GM10847 (cell line): ENCODE results near the gene UBASH3B.

Experiments
- POLR2A ChIP-seq: IDR thresholded peaks from 2 replicates; pipeline ENCODE4 v1.6.1; 2011; ENCODE audit not compliant: insufficient read length; ENCODE audit errors: extremely low read depth

UBASH3B gene

DNA sequence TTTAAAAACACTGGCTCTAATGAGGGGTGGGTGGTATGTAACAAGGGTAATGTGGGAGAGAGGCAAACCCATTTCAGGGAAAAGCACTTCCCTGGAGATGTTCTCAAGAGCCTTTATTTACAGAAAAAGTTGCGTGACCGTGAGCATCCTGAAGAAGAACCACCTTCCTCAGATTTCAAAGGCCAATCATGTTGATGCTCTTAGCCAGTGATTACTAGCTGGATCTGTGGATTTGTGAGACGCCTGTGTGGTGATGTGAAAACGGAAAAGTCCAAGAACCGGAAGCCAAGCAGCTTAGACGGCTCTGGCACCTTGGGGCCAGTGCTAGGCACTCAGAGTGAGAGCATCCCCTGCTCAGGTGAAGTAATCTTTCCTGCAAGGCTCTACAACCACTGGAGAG, 12.6 kb upstream of the UBASH3B start:
- TF ChIP-seq POLR2A = no peak

GRCh38 chr11:122645847-122646246, 9.7 kb upstream of the UBASH3B start:
- TF ChIP-seq POLR2A = no peak

DNA sequence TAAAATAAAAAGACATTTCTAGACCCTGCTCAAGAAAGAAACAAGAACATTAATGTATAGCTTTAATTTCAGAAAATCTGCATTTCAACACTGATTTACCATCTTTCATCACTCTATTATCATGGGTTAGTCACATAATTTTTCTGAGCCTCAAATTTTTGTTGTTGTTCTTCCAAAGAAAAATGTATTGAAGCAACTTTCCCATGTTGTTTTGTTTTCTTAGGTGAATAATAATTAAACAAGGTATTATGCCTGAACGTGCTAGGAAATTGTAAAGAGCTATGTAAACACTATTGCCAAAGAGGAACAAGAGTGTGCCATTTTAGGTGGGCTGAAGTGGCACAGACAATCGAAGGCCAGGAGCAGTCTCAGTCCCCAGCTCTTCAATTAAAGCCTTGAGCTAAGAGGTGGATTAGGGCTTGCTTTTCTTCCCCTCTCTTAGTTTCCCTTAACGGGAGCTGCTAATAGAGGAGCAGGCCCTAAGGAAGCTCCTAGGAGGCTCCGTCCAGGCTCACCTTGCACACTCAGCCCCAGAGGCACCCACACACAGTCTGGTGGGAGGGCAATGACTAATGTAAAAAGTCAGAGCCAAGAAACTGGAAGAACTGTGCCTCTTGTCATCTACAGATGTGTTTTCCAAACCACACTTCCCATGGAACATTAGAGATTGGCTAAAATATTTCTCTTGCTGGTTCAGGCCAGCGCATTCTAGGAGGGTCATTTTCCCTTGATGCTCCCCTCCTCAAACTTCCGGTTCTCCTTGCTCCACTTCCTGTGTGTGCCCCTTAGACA, 8.8 kb upstream of the UBASH3B start:
- no peak for TF ChIP-seq POLR2A

GRCh38 chr11:122647736-122648275, 7.7 kb upstream of the UBASH3B start:
- TF ChIP-seq POLR2A = no peak

GRCh38 chr11:122649116-122649515, 6.4 kb upstream of the UBASH3B start:
- TF ChIP-seq POLR2A = no peak

DNA sequence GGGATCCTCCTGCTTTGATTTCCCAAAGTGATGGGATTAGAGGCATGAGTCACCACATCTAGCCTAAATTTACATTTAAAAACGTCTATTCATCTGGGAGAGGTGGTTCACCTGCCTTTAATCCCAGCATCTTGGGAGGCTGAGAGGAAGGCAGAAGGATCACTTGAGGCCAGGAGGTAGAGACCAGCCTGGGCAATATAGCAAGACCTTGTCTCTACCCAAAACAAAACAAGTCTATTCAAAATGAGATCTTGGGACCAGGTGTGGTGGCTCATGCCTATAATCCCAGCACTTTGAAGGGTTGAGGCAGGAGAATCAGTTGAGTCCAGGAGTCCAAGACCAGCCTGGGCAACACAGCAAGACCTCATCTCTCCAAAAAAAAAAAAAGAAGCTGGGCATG, 4.9 kb upstream of the UBASH3B start:
- TF ChIP-seq POLR2A = no peak

- no peak for TF ChIP-seq POLR2A
Measured at GRCh38 chr11:122652495-122652894, 3.0 kb upstream of the UBASH3B start.

GRCh38 chr11:122653916-122654585, 1.5 kb upstream of the UBASH3B start:
- no peak for TF ChIP-seq POLR2A

DNA sequence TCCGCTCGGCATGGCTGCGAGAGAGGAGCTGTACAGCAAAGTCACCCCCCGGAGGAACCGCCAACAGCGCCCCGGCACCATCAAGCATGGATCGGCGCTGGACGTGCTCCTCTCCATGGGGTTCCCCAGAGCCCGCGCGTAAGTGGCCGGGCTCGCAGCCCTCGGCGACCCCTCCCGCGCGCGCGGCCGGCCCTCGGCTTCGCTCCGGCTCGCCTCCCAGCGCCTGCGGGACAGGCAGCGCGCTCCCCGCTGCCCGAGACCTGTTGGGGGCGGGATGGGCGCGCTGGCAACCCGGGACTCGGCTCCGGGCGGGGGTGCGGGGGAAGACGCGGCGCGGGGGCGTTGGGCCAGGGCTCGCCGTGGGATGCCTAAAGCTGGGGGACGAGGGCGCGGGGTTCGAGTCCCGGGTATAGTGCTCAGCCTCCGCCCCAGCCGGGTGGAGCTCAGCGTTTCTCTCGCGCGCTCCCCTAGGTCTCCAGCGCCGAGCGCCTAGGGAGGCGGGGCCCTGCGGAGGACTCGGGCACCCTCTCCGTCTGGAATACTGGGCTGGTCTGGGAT, 630 bp downstream of the UBASH3B start:
- TF ChIP-seq POLR2A = no peak

DNA sequence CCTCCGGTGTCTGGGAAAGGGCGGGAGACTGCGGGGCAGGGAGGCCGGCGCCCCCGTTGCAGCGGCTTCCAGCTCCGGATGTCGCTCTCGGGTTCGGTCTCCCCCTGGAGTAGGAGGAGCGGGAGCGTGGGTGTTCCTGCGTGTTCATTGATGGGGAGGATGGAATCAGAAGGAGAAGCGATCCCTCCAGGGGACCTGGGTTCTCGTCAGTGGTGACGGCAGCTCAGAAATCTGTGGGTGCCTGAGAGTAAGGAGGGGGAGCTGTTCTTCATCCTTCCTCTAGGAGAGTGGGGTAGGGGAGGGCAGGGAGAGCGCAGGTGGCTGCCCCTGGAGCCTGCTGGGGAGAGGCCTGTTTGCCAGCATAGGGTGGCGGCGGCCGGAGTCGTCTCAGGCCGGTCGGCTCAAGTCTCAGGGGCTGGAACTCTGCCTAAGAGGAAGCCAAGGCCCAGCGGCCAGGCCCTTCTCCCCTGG, 1.1 kb downstream of the UBASH3B start:
- no peak for TF ChIP-seq POLR2A

- no peak for TF ChIP-seq POLR2A
Measured at GRCh38 chr11:122659676-122660554, 4.4 kb downstream of the UBASH3B start.

DNA sequence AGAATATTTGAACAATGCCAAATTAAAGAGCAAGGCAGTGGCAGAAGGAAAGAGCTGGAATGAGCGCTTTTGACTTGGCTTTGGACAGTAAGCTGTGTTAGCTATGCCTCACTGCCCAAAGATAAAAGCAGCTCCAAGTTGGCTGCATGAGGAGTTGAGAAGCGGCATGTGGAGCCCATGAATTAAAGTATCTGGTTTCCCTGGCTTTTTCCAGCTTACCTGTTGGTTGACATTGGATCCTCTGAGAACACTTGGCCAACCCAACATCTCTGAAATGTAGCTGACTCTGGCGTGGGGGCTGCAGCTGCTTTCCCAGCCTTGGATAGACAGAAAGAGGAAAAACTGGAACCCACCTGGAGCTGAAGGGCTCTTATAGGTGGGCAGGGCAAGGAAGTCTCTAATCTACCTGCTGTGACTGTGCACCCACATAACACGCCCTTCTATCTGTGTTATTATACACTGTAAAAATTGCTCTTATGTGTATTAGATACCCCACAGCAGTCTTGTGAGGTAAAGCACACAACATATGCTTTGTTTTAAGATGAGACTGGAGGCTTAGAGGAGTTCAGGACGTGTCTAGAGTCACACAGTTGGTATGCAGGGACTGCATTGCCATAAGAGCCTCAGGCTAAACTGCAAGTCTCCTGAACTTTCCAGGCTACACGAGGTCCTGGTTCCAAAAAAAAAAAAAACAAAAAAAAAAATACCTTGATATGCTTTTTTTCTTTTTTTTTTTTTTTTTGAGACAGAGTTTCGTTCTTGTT, 5.8 kb downstream of the UBASH3B start:
- no peak for TF ChIP-seq POLR2A

GRCh38 chr11:122663056-122663740, 7.7 kb downstream of the UBASH3B start:
- no peak for TF ChIP-seq POLR2A

GRCh38 chr11:122663764-122664163, 8.2 kb downstream of the UBASH3B start:
- no peak for TF ChIP-seq POLR2A

- TF ChIP-seq POLR2A = no peak
Measured at GRCh38 chr11:122664188-122664587, 8.7 kb downstream of the UBASH3B start.
